Measurements from ENCODE around the gene PCDH9. TPM values are rescaled to one million over a fixed set of nuclear protein-coding genes. Genes with fewer than 3 reads are reported as not detected.

Gene PCDH9
- total and polyA plus RNA-seq, 2 experiments from 2014 or later = 0.31 to 0.52 TPM

DNA sequence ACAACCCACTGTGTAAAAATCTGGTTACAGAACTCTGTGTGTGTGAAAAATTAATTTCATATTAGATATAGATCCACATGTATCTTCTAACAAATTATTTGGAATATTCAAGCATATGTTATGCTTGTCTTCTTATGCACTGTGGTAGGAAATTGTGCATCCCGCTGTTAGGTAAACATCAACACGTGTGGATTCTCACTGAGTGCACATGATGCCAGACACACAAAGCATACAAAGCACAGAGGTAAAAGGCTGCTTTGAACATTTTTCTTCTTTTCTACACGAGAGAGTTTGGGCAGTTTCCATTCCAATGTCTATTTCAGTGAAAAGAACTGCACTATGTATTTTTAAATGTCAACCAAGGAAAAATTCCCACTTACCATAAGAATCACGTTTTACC is 354.9 kb downstream of the PCDH9 start (continued):
- TF ChIP-seq ZNF462 (CRISPR knock-in tag; IDR thresholded peaks at IDR 0.05) = no peak
- no peak for TF ChIP-seq EZH2 (IDR thresholded peaks at IDR 0.05; ENCODE audit: low read depth, unreplicated experiment)
- no peak for TF ChIP-seq ZNF331 (CRISPR knock-in tag; IDR thresholded peaks at IDR 0.05; ENCODE audit: low read depth)

GRCh38 chr13:66864627-66865026 is 365.5 kb downstream of the PCDH9 start:
- Histone ChIP-seq H2AFZ (no peak overlapping the region), H3K36me3 (ENCODE audit: insufficient read depth) (no peaks in the 10 kb centered on the region), H3K4me1 (ENCODE audit: insufficient read depth) (peaks cover 9% of the 10 kb centered on the region), H4K20me1 (replicated peaks; ENCODE audit: insufficient read depth) (no peaks in the 10 kb centered on the region), H3K4me2 (no peak overlapping the region), H3K79me2 (replicated peaks; ENCODE audit: insufficient read depth) (no peaks in the 10 kb centered on the region), H3K27ac (ENCODE audit: low read depth) (no peak overlapping the region), H3K9me2 (ENCODE audit: insufficient read depth) (no peaks in the 10 kb centered on the region), H3K4me3 (no peak overlapping the region), H3F3A (replicated peaks; ENCODE audit: low read depth) (no peaks in the 10 kb centered on the region), H3K27me3 (ENCODE audit: insufficient read depth) (no peaks in the 10 kb centered on the region)
- TF ChIP-seq EZH2phosphoT487 (IDR thresholded peaks at IDR 0.05; ENCODE audit: unreplicated experiment) (no peak), JUNB (IDR thresholded peaks at IDR 0.05; ENCODE audit: unreplicated experiment) (no peak), ZNF331 (CRISPR knock-in tag; IDR thresholded peaks at IDR 0.05; ENCODE audit: low read depth) (no peak), EZH2 (IDR thresholded peaks at IDR 0.05; ENCODE audit: low read depth, unreplicated experiment) (no peak), REST (IDR thresholded peaks at IDR 0.05; ENCODE audit: unreplicated experiment) (no peak), ZNF114 (CRISPR knock-in tag; IDR thresholded peaks at IDR 0.05) (no peak), CREB1 (CRISPR knock-in tag; IDR thresholded peaks at IDR 0.05; ENCODE audit: low read depth) (no peak)
- Mint-ChIP-seq H3K27ac (no peak overlapping the region), H3K27me3 (ENCODE audit: insufficient read depth, low read depth, poor library complexity) (peaks cover 2% of the 10 kb centered on the region), H3K36me3 (ENCODE audit: low read depth) (no peaks in the 10 kb centered on the region), H3K4me3 (no peak overlapping the region), H3K4me1 (peaks cover 9% of the 10 kb centered on the region), H3K9me3 (no peaks in the 10 kb centered on the region)
- DNase-seq (ENCODE audit: low spot score) = no peak
- ATAC-seq = no peak

Data from GM23338 (cell line).